ENCODE results near the gene CREB3L1.

DNA sequence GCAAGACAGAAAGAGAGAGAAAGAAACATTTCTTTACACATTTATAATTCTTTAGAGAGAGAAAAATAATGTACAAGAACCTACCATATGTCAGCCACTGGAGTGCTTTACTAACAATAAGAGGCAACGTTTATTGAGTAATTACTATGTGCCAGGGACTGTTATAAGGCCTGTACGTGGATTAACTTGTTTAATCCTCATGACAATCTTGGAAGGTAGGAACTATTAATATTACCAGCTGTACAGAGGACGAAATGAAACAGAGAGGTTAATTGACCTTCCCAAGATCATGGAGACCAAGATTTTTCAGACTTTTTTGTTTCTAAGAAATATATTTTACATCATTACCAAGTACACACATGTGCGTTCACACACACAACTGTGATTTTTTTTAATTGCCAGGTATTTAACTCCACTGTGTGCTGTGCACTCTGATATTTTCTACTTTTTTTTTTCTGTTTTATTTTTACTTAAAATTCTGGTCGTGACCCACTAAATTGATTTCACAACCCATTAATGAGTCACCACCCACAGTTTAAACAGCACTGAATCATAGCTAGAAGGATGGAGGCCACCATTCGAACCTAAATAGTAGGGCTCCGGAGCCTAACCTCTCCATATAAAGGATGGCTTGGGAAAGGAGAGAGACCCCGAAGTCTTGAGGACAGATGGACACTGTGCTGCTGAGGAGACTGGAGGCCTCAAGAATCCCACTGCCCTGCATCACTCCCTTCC, 21.4 kb downstream of the CREB3L1 start:
- TF ChIP-seq EP300 (IDR thresholded peaks at IDR 0.05; ENCODE audit: borderline replicate concordance) (no peak), RAD21 (IDR thresholded peaks at IDR 0.05; ENCODE audit: low read depth) (no peak), TEAD4 (IDR thresholded peaks at IDR 0.05) (no peak), TAF1 (IDR thresholded peaks at IDR 0.05; ENCODE audit: low read depth) (no peak), TCF12 (IDR thresholded peaks at IDR 0.05; ENCODE audit: low read depth) (no peak), CREB1 (IDR thresholded peaks at IDR 0.05; ENCODE audit: low read depth) (no peak), CEBPB (IDR thresholded peaks at IDR 0.05) (no peak), YY1 (IDR thresholded peaks at IDR 0.05; ENCODE audit: low read depth) (no peak), EGR1 (IDR thresholded peaks at IDR 0.05) (no peak)
- TF ChIP-seq, protein P1, sequence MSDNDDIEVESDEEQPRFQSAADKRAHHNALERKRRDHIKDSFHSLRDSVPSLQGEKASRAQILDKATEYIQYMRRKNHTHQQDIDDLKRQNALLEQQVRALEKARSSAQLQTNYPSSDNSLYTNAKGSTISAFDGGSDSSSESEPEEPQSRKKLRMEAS (IDR thresholded peaks at IDR 0.05): no peak
- TF ChIP-seq, protein P2, sequence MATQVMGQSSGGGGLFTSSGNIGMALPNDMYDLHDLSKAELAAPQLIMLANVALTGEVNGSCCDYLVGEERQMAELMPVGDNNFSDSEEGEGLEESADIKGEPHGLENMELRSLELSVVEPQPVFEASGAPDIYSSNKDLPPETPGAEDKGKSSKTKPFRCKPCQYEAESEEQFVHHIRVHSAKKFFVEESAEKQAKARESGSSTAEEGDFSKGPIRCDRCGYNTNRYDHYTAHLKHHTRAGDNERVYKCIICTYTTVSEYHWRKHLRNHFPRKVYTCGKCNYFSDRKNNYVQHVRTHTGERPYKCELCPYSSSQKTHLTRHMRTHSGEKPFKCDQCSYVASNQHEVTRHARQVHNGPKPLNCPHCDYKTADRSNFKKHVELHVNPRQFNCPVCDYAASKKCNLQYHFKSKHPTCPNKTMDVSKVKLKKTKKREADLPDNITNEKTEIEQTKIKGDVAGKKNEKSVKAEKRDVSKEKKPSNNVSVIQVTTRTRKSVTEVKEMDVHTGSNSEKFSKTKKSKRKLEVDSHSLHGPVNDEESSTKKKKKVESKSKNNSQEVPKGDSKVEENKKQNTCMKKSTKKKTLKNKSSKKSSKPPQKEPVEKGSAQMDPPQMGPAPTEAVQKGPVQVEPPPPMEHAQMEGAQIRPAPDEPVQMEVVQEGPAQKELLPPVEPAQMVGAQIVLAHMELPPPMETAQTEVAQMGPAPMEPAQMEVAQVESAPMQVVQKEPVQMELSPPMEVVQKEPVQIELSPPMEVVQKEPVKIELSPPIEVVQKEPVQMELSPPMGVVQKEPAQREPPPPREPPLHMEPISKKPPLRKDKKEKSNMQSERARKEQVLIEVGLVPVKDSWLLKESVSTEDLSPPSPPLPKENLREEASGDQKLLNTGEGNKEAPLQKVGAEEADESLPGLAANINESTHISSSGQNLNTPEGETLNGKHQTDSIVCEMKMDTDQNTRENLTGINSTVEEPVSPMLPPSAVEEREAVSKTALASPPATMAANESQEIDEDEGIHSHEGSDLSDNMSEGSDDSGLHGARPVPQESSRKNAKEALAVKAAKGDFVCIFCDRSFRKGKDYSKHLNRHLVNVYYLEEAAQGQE (IDR thresholded peaks at IDR 0.05; ENCODE audit: low read depth): no peak
